K562 (cell line): ENCODE results near the gene BICDL1. TPM values are rescaled to one million over a fixed set of nuclear protein-coding genes. Genes with fewer than 3 reads are reported as not detected.
A peak's percentile ranks its signal among the peaks of the same experiment; 100 is the strongest.

ENCODE experiments used
- ARNT ChIP-seq, 2 experiments: fragments of 450-650 bp; IDR thresholded peaks; 2 replicates each; pipeline ENCODE4 v1.6.1; 2016; ENCODE audit warnings: mild to moderate bottlenecking in 1 of 2
- COPS2 ChIP-seq: fragments of 450-650 bp; conservative IDR thresholded peaks from 2 replicates; pipeline ENCODE4 v1.6.1; 2016; ENCODE audit warnings: mild to moderate bottlenecking, moderate library complexity
- EP300 ChIP-seq: IDR thresholded peaks from 2 replicates; pipeline ENCODE4 v1.6.1; 2012; ENCODE audit warnings: low read length, improper control_type of control experiment
- ETV1 ChIP-seq: fragments of 450-650 bp; conservative IDR thresholded peaks from 2 replicates; pipeline ENCODE4 v1.6.1; 2016; ENCODE audit warnings: missing genetic modification characterization, control low read depth, low read depth, missing compliant biosample characterization
- FOXA1 ChIP-seq: fragments of 450-650 bp; IDR thresholded peaks from 2 replicates; pipeline ENCODE4 v1.6.1; 2016; ENCODE audit warnings: mild to moderate bottlenecking, borderline replicate concordance
- KAT2B ChIP-seq: IDR thresholded peaks from one replicate; pipeline ENCODE4 v1.6.1; 2012; ENCODE audit warnings: low read depth, mild to moderate bottlenecking, control low read depth, inconsistent platforms, low read length, moderate library complexity
- MAFG ChIP-seq: fragments of 450-650 bp; conservative IDR thresholded peaks from 2 replicates; pipeline ENCODE4 v1.6.1; 2016; ENCODE audit warnings: missing genetic modification characterization, missing compliant biosample characterization
- NELFE ChIP-seq: IDR thresholded peaks from 2 replicates; pipeline ENCODE4 v1.6.1; 2011; ENCODE audit warnings: mild to moderate bottlenecking; ENCODE audit not compliant: insufficient read depth, insufficient read length
- RAD21 ChIP-seq, 2 experiments: fragments of 250-450 bp in 1 of 2; fragments of 450-650 bp in 1 of 2; sonication (Bioruptor Pico) in 1 of 2; formaldehyde crosslinking in 1 of 2; IDR thresholded peaks in 1 of 2; conservative IDR thresholded peaks in 1 of 2; 2 replicates each; pipeline versions ENCODE4 v1.4.0 to v1.8.0; 2020 to 2022; ENCODE audit warnings: mild to moderate bottlenecking in 2 of 2, moderate library complexity in 1 of 2
- RCOR1 ChIP-seq, 2 experiments: IDR thresholded peaks; 2 replicates each; pipeline ENCODE4 v1.6.1; 2012; ENCODE audit warnings: low read depth in 2 of 2, low read length in 2 of 2, borderline replicate concordance in 1 of 2, improper control_type of control experiment in 1 of 2
- TCFL5 ChIP-seq: fragments of 250-450 bp; sonication (Bioruptor Pico); conservative IDR thresholded peaks from 2 replicates; pipeline ENCODE4 v1.6.1; 2021; ENCODE audit warnings: mild to moderate bottlenecking, moderate library complexity, matching md5 sums
- TOE1 ChIP-seq, 2 experiments: fragments of 450-650 bp in 1 of 2; sonication (generic) in 1 of 2; formaldehyde crosslinking in 1 of 2; IDR thresholded peaks; 2 replicates each; pipeline versions ENCODE4 v1.7.1 to v1.8.0; 2016 to 2022; ENCODE audit warnings: borderline replicate concordance in 2 of 2, mild to moderate bottlenecking in 2 of 2, antibody characterized with exemption in 1 of 2, inconsistent platforms in 1 of 2, low read depth in 1 of 2, missing genetic modification reagents in 1 of 2, moderate library complexity in 1 of 2
- ZNF408 ChIP-seq: fragments of 250-450 bp; sonication (Bioruptor Pico); IDR thresholded peaks from 2 replicates; pipeline ENCODE4 v1.4.0; 2020; ENCODE audit warnings: low read depth, mild to moderate bottlenecking, moderate library complexity
- ZNF79 ChIP-seq: fragments of 250-450 bp; sonication (Bioruptor Pico); IDR thresholded peaks from 2 replicates; pipeline ENCODE4 v1.4.0; 2020; ENCODE audit warnings: low read depth, mild to moderate bottlenecking, moderate library complexity
- polyA plus RNA-seq, 8 experiments: library from polyadenylated mRNA; depleted of rRNA in 4 of 8; stranded (reverse) in 5 of 8; unstranded in 3 of 8; fragments of >200 nt; fragmentation: Nextera tagmentation in 2 of 8; fragmentation: Illumina TruSeq in 1 of 8; extraction: Ambion mirVana in 2 of 8; extraction: Trizol in 1 of 8; gene quantifications; 2 replicates each; pipeline versions ENCODE4 v1.2.1 to v1.2.3, GENCODE V29; 2011 to 2014; ENCODE audit warnings: inconsistent platforms in 1 of 8, missing spikeins in 1 of 8
- total RNA-seq, 7 experiments: library from RNA; depleted of rRNA in 6 of 7; stranded (reverse); fragments of >200 nt in 6 of 7; fragmentation: Illumina TruSeq in 2 of 7; extraction: Trizol in 2 of 7; gene quantifications; 2 replicates each; pipeline versions ENCODE4 v1.2.1 to v1.2.3, GENCODE V29; 2011 to 2021; ENCODE audit warnings: low replicate concordance in 1 of 7
- TF ChIP-seq, protein P1 (sequence below): fragments of 450-650 bp; IDR thresholded peaks from 2 replicates; pipeline ENCODE4 v1.6.1; 2016; ENCODE audit warnings: mild to moderate bottlenecking
- TF ChIP-seq, protein P2 (sequence below): IDR thresholded peaks from 2 replicates; pipeline ENCODE4 v1.6.1; 2014; ENCODE audit warnings: antibody characterized with exemption
- TF ChIP-seq, protein P3 (sequence below): IDR thresholded peaks from 2 replicates; pipeline ENCODE4 v1.6.1; 2011; ENCODE audit not compliant: insufficient read length; ENCODE audit errors: extremely low read depth
- TF ChIP-seq, protein P4 (sequence below), 2 experiments: fragments of 200-800 bp in 1 of 2; sonication (Bioruptor generic) in 1 of 2; sonication (generic) in 1 of 2; formaldehyde crosslinking in 1 of 2; IDR thresholded peaks in 1 of 2; conservative IDR thresholded peaks in 1 of 2; 2 replicates each; pipeline versions ENCODE4 v1.5.0 to v1.6.1; 2016 to 2020; ENCODE audit warnings: missing compliant biosample characterization in 1 of 2, missing genetic modification characterization in 1 of 2, missing genetic modification reagents in 1 of 2

BICDL1 gene
- total and polyA plus RNA-seq, 9 of the 15 experiments (the other 6 are each of a cell fraction or from before 2014, with no cell fraction given) = 0.06 to 2.0 (median 0.58) TPM

DNA sequence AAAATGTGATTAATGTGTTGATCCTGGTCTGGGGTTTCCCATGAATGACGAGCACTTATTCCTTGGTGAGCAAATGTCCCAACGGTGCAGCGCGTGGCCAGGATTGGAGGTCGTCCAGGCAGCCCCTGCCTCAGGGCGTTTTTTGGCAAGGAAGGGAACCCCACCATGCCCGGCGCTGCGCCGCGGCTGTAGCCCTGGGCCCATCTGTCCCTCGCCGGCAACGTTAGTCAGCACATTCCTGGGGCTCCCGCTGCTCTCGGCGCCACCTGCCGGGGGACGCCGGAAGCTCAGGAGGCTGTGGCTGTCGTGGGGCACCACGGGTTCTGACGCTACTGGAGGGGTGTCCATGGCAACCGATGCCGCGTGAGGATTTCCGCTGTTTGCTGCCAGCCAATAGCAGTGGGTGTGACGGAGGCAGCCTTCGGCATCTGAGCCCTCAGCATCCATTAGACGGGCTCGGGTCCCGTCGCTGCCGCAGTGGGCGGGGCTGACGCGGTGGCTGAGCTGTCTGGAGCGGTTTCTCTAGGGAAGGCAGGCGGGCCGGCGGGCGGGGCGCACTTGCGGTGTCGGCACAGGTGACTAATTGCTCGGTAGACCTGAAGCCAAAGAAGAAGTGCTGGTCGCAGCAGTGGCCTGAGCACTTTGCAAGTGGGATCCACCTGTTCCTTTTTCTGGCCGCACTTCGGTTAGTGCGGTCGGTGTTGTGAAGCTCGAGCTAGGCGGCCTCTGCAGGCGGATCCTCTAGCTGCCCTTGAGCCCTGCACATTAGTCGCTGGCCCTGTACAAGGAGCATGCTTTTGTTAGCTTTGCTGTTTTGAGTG lies 98.0 kb downstream of the BICDL1 start (continued):
- TF ChIP-seq KAT2B (no peak), FOXA1 (no peak), ZNF408 (no peak), COPS2 (no peak), TCFL5 (no peak), ARNT (IDR thresholded peaks at IDR 0.05) (no peak), EP300 (0 out of 2 replicates have a peak, but pooled peaks have one; percentile 44), ZNF79 (CRISPR knock-in tag) (no peak), TOE1 (IDR thresholded peaks at IDR 0.05; ENCODE audit: borderline replicate concordance) (peak; percentile 70), TOE1 (CRISPR knock-in tag; IDR thresholded peaks at IDR 0.05; ENCODE audit: borderline replicate concordance, low read depth) (no peak), MAFG (tag) (peak; percentile 96), ETV1 (no peak), RAD21 (CRISPR knock-in tag; conservative IDR thresholded peaks at IDR 0.05 in 1 of 2, IDR thresholded peaks at IDR 0.05 in 1 of 2) (peak; percentile 65 to 85), NELFE (no peak), RCOR1 (IDR thresholded peaks at IDR 0.05; ENCODE audit: borderline replicate concordance in 1 of 2, low read depth in 2 of 2, low read length in 2 of 2) (peak in 1 of 2 experiments; percentile 98; a peak in 2 of 4 replicates)
- TF ChIP-seq, protein P1, sequence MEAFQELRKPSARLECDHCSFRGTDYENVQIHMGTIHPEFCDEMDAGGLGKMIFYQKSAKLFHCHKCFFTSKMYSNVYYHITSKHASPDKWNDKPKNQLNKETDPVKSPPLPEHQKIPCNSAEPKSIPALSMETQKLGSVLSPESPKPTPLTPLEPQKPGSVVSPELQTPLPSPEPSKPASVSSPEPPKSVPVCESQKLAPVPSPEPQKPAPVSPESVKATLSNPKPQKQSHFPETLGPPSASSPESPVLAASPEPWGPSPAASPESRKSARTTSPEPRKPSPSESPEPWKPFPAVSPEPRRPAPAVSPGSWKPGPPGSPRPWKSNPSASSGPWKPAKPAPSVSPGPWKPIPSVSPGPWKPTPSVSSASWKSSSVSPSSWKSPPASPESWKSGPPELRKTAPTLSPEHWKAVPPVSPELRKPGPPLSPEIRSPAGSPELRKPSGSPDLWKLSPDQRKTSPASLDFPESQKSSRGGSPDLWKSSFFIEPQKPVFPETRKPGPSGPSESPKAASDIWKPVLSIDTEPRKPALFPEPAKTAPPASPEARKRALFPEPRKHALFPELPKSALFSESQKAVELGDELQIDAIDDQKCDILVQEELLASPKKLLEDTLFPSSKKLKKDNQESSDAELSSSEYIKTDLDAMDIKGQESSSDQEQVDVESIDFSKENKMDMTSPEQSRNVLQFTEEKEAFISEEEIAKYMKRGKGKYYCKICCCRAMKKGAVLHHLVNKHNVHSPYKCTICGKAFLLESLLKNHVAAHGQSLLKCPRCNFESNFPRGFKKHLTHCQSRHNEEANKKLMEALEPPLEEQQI = no peak
- TF ChIP-seq, protein P2, sequence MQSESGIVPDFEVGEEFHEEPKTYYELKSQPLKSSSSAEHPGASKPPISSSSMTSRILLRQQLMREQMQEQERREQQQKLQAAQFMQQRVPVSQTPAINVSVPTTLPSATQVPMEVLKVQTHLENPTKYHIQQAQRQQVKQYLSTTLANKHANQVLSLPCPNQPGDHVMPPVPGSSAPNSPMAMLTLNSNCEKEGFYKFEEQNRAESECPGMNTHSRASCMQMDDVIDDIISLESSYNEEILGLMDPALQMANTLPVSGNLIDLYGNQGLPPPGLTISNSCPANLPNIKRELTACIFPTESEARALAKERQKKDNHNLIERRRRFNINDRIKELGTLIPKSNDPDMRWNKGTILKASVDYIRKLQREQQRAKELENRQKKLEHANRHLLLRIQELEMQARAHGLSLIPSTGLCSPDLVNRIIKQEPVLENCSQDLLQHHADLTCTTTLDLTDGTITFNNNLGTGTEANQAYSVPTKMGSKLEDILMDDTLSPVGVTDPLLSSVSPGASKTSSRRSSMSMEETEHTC = peak; percentile 57; the same call in 1 of the 2 replicates
- TF ChIP-seq, protein P3, sequence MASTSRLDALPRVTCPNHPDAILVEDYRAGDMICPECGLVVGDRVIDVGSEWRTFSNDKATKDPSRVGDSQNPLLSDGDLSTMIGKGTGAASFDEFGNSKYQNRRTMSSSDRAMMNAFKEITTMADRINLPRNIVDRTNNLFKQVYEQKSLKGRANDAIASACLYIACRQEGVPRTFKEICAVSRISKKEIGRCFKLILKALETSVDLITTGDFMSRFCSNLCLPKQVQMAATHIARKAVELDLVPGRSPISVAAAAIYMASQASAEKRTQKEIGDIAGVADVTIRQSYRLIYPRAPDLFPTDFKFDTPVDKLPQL = no peak
- TF ChIP-seq, protein P4, sequence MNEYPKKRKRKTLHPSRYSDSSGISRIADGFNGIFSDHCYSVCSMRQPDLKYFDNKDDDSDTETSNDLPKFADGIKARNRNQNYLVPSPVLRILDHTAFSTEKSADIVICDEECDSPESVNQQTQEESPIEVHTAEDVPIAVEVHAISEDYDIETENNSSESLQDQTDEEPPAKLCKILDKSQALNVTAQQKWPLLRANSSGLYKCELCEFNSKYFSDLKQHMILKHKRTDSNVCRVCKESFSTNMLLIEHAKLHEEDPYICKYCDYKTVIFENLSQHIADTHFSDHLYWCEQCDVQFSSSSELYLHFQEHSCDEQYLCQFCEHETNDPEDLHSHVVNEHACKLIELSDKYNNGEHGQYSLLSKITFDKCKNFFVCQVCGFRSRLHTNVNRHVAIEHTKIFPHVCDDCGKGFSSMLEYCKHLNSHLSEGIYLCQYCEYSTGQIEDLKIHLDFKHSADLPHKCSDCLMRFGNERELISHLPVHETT (CRISPR knock-in tag; conservative IDR thresholded peaks at IDR 0.05 in 1 of 2, IDR thresholded peaks at IDR 0.05 in 1 of 2) = no peak
